Caco-2 (cell line): ENCODE results near the gene MYBPHL. TPM values are rescaled to one million over a fixed set of nuclear protein-coding genes. Genes with fewer than 3 reads are reported as not detected.

Experiments
- BruUV-seq: library from RNA; stranded (reverse); fragments of 400-500 nt; replicated peaks from 2 replicates; lab custom pipeline; 2021; lab: Mats Ljungman, UMichigan
- CTCF ChIA-PET: fragments of 300-600 bp; sonication (Branson Sonifier 250); formaldehyde crosslinking; loops from one replicate; lab custom pipeline; 2022; ENCODE audit warnings: antibody characterized with exemption; lab: Charles Lee
- POLR2A ChIA-PET: fragments of 300-600 bp; sonication (Branson Sonifier 250); formaldehyde crosslinking; loops from one replicate; lab custom pipeline; 2022; ENCODE audit warnings: antibody characterized with exemption; lab: Charles Lee
- DNase-seq, 2 experiments: peaks; one replicate each; pipeline versions ENCODE4 v3.0.0 to v3.0.0-alpha.2; 2020 to 2022
- H3K27me3 ChIP-seq: replicated peaks from 2 replicates; pipeline ENCODE4 v1.6.0; 2011; ENCODE audit warnings: low read length; ENCODE audit not compliant: control insufficient read depth, insufficient read depth
- H3K36me3 ChIP-seq: 2 replicates; pipeline ENCODE4 v1.5.1; 2011; ENCODE audit warnings: low read length; ENCODE audit not compliant: control insufficient read depth, insufficient read depth
- H3K4me1 ChIP-seq: fragments of 250-450 bp; sonication (Bioruptor Pico); 2 replicates; pipeline ENCODE4 v1.5.1; 2020; ENCODE audit warnings: mild to moderate bottlenecking
- H3K4me3 ChIP-seq: 2 replicates; pipeline ENCODE4 v1.5.1; 2011; ENCODE audit warnings: low read depth, mild to moderate bottlenecking, control low read depth, low read length
- H3K9me3 ChIP-seq: fragments of 250-450 bp; sonication (Bioruptor Pico); 2 replicates; pipeline ENCODE4 v1.5.1; 2020; ENCODE audit warnings: mild to moderate bottlenecking, moderate library complexity
- H3K27ac Mint-ChIP-seq: one replicate; pipeline ENCODE4 v1.8.0; 2022; ENCODE audit warnings: mixed read lengths; ENCODE audit not compliant: unreplicated experiment
- H3K27me3 Mint-ChIP-seq: one replicate; pipeline ENCODE4 v1.8.0; 2022; ENCODE audit warnings: mixed read lengths; ENCODE audit not compliant: insufficient read depth, unreplicated experiment
- H3K36me3 Mint-ChIP-seq: one replicate; pipeline ENCODE4 v1.8.0; 2022; ENCODE audit warnings: mild to moderate bottlenecking, mixed read lengths; ENCODE audit not compliant: insufficient read depth, unreplicated experiment
- H3K4me1 Mint-ChIP-seq: one replicate; pipeline ENCODE4 v1.8.0; 2022; ENCODE audit warnings: low read depth, mixed read lengths; ENCODE audit not compliant: unreplicated experiment
- H3K4me3 Mint-ChIP-seq: one replicate; pipeline ENCODE4 v1.8.0; 2022; ENCODE audit warnings: mild to moderate bottlenecking, moderate library complexity, mixed read lengths; ENCODE audit not compliant: unreplicated experiment
- H3K9me3 Mint-ChIP-seq: one replicate; pipeline ENCODE4 v1.8.0; 2022; ENCODE audit warnings: mixed read lengths; ENCODE audit not compliant: unreplicated experiment
- CTCF ChIP-seq, 2 experiments: fragments of 200-600 bp in 1 of 2; IDR thresholded peaks; 1 replicate in 1 of 2; 2 replicates in 1 of 2; pipeline versions ENCODE4 v1.5.1 to v1.8.0; 2011 to 2022; ENCODE audit warnings: antibody characterized with exemption in 1 of 2, control low read depth in 1 of 2, inconsistent platforms in 1 of 2, low read depth in 1 of 2, low read length in 1 of 2, mild to moderate bottlenecking in 1 of 2, moderate library complexity in 1 of 2; ENCODE audit not compliant: insufficient read depth in 1 of 2, severe bottlenecking in 1 of 2, unreplicated experiment in 1 of 2
- intact Hi-C: fragments of 100-400 bp; cut with micrococcal nuclease; formaldehyde crosslinking; loops from one replicate; pipeline ENCODE4 v1.10.0; 2022; ENCODE audit not compliant: unreplicated experiment
- total RNA-seq: library from RNA; stranded (reverse); gene quantifications from 2 replicates; pipeline ENCODE4 v1.2.3, GENCODE V29; 2022

MYBPHL gene
- total RNA-seq, 1 experiment from 2014 or later, result not detected

DNA sequence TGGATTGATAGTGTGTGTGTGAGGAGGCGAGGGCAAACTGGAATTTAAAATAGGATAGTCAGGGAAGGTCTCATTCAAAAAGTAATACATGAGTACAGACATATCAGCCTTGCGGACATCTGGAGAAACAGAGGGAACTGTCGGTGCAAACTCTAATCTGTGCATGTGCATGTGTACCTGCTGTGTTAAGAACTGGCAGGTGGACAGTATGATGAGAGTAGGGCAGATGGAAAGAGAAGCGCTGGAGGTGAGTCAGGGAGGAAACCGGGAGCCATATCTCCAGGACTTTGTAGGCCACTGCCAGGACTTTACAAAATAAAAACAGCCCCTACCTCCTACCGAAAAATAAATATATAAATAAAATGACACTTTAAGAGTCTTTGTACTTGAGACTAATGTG is 31.3 kb upstream of the MYBPHL start:
- no peaks in the 10 kb centered on the region for H3K27me3 Mint-ChIP-seq
- no peak overlapping the region for H3K4me3 Mint-ChIP-seq
- H3K4me1 ChIP-seq, result no peaks in the 10 kb centered on the region
- H3K9me3 ChIP-seq, result no peaks in the 10 kb centered on the region
- TF ChIP-seq CTCF (IDR thresholded peaks at IDR 0.05; ENCODE audit: insufficient read depth in 1 of 2, low read depth in 1 of 2, low read length in 1 of 2, severe bottlenecking in 1 of 2, unreplicated experiment in 1 of 2), result no peak
- no peak overlapping the region for H3K4me3 ChIP-seq
- H3K36me3 Mint-ChIP-seq, result peaks cover 44% of the 10 kb centered on the region
- ChIA-PET POLR2A (no interaction called here), CTCF (no interaction called here)
- intact Hi-C loops, result no loop called here
- no peaks in the 10 kb centered on the region for H3K27me3 ChIP-seq
- H3K4me1 Mint-ChIP-seq, result no peaks in the 10 kb centered on the region
- no peak for DNase-seq
- no TSS peak for BruUV-seq
- H3K9me3 Mint-ChIP-seq, result no peaks in the 10 kb centered on the region
- H3K27ac Mint-ChIP-seq, result no peak overlapping the region
- no peaks in the 10 kb centered on the region for H3K36me3 ChIP-seq

DNA sequence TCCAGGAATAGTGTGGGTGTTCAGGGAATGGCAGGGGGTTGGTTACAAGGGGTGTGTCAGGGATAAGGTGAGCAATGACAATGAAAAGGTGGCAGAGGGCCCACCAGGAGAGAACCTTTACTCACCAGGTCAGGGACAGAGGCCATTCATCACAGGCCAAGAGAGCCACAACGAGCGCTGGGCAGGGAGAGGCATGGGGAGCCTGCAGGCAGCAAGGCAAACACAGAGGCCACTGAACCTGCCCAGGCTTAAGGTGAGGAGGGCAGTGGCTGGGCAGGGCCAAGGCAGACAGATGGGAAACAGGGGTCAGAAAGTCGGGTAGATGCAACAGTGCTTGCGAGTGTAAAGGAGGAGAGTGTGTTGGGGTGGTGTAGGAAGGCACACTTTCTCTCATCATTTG is 28.3 kb upstream of the MYBPHL start:
- POLR2A ChIA-PET, result no interaction called here

GRCh38 chr1:109331113-109331512 is 24.3 kb upstream of the MYBPHL start:
- H3K36me3 Mint-ChIP-seq, result peaks cover 29% of the 10 kb centered on the region
- intact Hi-C loops, result no loop called here
- no TSS peak for BruUV-seq
- no peak for DNase-seq
- POLR2A ChIA-PET, result no interaction called here
- Histone ChIP-seq H3K9me3 (0 out of 2 replicates have a peak, but pooled peaks cover 10% of the 10 kb centered on the region), H3K36me3 (no peaks in the 10 kb centered on the region), H3K4me1 (no peaks in the 10 kb centered on the region), H3K4me3 (no peak overlapping the region), H3K27me3 (no peaks in the 10 kb centered on the region)
- peaks cover 10% of the 10 kb centered on the region for H3K9me3 Mint-ChIP-seq
- H3K4me1 Mint-ChIP-seq, result no peaks in the 10 kb centered on the region
- H3K27me3 Mint-ChIP-seq, result no peaks in the 10 kb centered on the region
- H3K27ac Mint-ChIP-seq, result no peak overlapping the region
- H3K4me3 Mint-ChIP-seq, result no peak overlapping the region
- CTCF ChIA-PET, result no interaction called here
- TF ChIP-seq CTCF (IDR thresholded peaks at IDR 0.05; ENCODE audit: insufficient read depth in 1 of 2, low read depth in 1 of 2, low read length in 1 of 2, severe bottlenecking in 1 of 2, unreplicated experiment in 1 of 2), result no peak

More for the DNA sequence above, 28.3 kb upstream of the MYBPHL start:
- H3K4me3 Mint-ChIP-seq, result no peak overlapping the region
- Histone ChIP-seq H3K27me3 (no peaks in the 10 kb centered on the region), H3K4me1 (no peaks in the 10 kb centered on the region), H3K36me3 (no peaks in the 10 kb centered on the region), H3K4me3 (no peak overlapping the region), H3K9me3 (0 out of 2 replicates have a peak, but pooled peaks cover 10% of the 10 kb centered on the region)
- peaks cover 9% of the 10 kb centered on the region for H3K9me3 Mint-ChIP-seq
- H3K27ac Mint-ChIP-seq, result no peak overlapping the region
- BruUV-seq, result no TSS peak
- CTCF ChIA-PET, result no interaction called here
- no peaks in the 10 kb centered on the region for H3K4me1 Mint-ChIP-seq
- no peak for DNase-seq
- peaks cover 50% of the 10 kb centered on the region for H3K36me3 Mint-ChIP-seq
- H3K27me3 Mint-ChIP-seq, result no peaks in the 10 kb centered on the region
- no peak for TF ChIP-seq CTCF (IDR thresholded peaks at IDR 0.05; ENCODE audit: insufficient read depth in 1 of 2, low read depth in 1 of 2, low read length in 1 of 2, severe bottlenecking in 1 of 2, unreplicated experiment in 1 of 2)
- intact Hi-C loops, result no loop called here
